Osteoblast (primary cell): ENCODE measurements around the gene IGFBP2. TPM values are rescaled to one million over a fixed set of nuclear protein-coding genes. Genes with fewer than 3 reads are reported as not detected.

Source experiments
- DNase-seq: peaks from one replicate; pipeline ENCODE4 v3.0.0; 2011; ENCODE audit warnings: low spot score, mixed read lengths; ENCODE audit not compliant: insufficient read length; ENCODE audit errors: missing footprints
- H2AFZ ChIP-seq: 2 replicates; pipeline ENCODE4 v1.6.0; 2011; ENCODE audit warnings: mild to moderate bottlenecking, low read length
- H3K27ac ChIP-seq: 2 replicates; pipeline ENCODE4 v1.5.1; 2011; ENCODE audit warnings: mild to moderate bottlenecking, low read depth, low read length, moderate library complexity
- H3K27me3 ChIP-seq: 2 replicates; pipeline ENCODE4 v1.6.0; 2012; ENCODE audit warnings: mild to moderate bottlenecking, control low read depth, inconsistent platforms, low read length, moderate library complexity; ENCODE audit not compliant: insufficient read depth
- H3K36me3 ChIP-seq: 2 replicates; pipeline ENCODE4 v1.5.1; 2011; ENCODE audit warnings: mild to moderate bottlenecking, low read length, control low read depth, moderate library complexity; ENCODE audit not compliant: insufficient read depth
- H3K4me1 ChIP-seq: 2 replicates; pipeline ENCODE4 v1.5.1; 2011; ENCODE audit warnings: mild to moderate bottlenecking, low read length, control low read depth, moderate library complexity; ENCODE audit not compliant: insufficient read depth
- H3K4me2 ChIP-seq: 2 replicates; pipeline ENCODE4 v1.6.0; 2011; ENCODE audit warnings: mild to moderate bottlenecking, low read length; ENCODE audit not compliant: insufficient read depth
- H3K4me3 ChIP-seq: fragments of 200-600 bp; sonication (generic); 3 replicates; pipeline ENCODE4 v1.5.1; 2012; ENCODE audit warnings: mild to moderate bottlenecking, low read length, inconsistent platforms; ENCODE audit not compliant: insufficient read depth
- H3K79me2 ChIP-seq: 2 replicates; pipeline ENCODE4 v1.6.0; 2012; ENCODE audit warnings: mild to moderate bottlenecking, low read length, control low read depth, inconsistent platforms; ENCODE audit not compliant: insufficient read depth
- H3K9me3 ChIP-seq: 2 replicates; pipeline ENCODE4 v1.5.1; 2011; ENCODE audit warnings: low read depth, low read length, control low read depth
- H4K20me1 ChIP-seq: 2 replicates; pipeline ENCODE4 v1.6.0; 2012; ENCODE audit warnings: mild to moderate bottlenecking, low read length, control low read depth; ENCODE audit not compliant: insufficient read depth
- CTCF ChIP-seq: IDR thresholded peaks from 2 replicates; pipeline ENCODE4 v1.5.1; 2011; ENCODE audit warnings: mild to moderate bottlenecking, low read depth, low read length, moderate library complexity; ENCODE audit errors: extremely low read depth
- total RNA-seq: library from RNA; depleted of rRNA; stranded (reverse); fragments of >200 nt; gene quantifications from 2 replicates; pipeline ENCODE4 v1.2.3, GENCODE V29; 2012

IGFBP2 gene
- 6.5 and 11.2 TPM in 2 replicates for total RNA-seq

DNA sequence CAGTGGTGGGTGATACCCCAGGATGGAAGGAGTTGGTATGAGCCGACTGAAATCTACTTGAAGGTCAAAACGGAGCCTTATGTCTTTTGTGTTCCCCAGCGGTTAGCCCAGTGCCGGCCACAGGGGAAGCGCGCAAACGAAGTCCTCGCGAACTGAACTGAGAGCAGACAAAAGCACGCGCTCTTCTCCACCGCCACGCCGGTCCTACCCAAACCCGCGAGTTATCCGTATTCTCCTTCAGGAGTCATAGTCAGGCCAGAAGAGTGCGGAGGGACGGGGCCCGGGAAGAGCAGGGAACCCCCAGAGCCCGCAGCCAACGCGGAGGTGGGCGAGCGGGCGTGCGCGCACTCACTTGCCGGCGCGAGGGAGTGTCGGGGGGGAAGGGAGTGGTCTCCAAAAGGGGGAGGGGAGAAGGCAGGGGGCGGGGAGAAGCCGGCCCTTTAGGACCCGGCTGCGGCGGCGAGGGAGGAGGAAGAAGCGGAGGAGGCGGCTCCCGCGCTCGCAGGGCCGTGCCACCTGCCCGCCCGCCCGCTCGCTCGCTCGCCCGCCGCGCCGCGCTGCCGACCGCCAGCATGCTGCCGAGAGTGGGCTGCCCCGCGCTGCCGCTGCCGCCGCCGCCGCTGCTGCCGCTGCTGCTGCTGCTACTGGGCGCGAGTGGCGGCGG is at the start of gene IGFBP2:
IGFBP2 (plus strand) TSS at position 469 of the 664 bp plus-strand sequence; CDS start at position 573, 104 bp downstream.
- Histone ChIP-seq H3K79me2 (peaks cover 35% of the 10 kb centered on the region), H3K36me3 (peaks cover 7% of the 10 kb centered on the region), H3K4me1 (peaks cover 22% of the 10 kb centered on the region), H3K4me3 (peak within 1 kb of the TSS; percentile 87), H3K9me3 (no peaks in the 10 kb centered on the region), H4K20me1 (peaks cover 4% of the 10 kb centered on the region), H3K27ac (peak within 1 kb of the TSS; percentile 12), H2AFZ (peak within 1 kb of the TSS; percentile 72), H3K4me2 (peak within 1 kb of the TSS; percentile 82), H3K27me3 (peaks cover 23% of the 10 kb centered on the region)
- no peak for TF ChIP-seq CTCF
- DNase-seq: peak; percentile 86

- Histone ChIP-seq H3K36me3 (no peaks in the 10 kb centered on the region), H2AFZ (no peak overlapping the region), H3K27me3 (no peaks in the 10 kb centered on the region), H4K20me1 (no peaks in the 10 kb centered on the region), H3K9me3 (no peaks in the 10 kb centered on the region), H3K4me2 (peak overlapping the region; percentile 51), H3K27ac (peak overlapping the region; percentile 50), H3K79me2 (no peaks in the 10 kb centered on the region), H3K4me3 (no peak overlapping the region), H3K4me1 (peaks cover 17% of the 10 kb centered on the region)
- DNase-seq: no peak
- no peak for TF ChIP-seq CTCF
Measured at GRCh38 chr2:216583606-216584005, 49.6 kb upstream of the IGFBP2 start.

- no peaks in the 10 kb centered on the region for H3K27me3 ChIP-seq
- no peak overlapping the region for H2AFZ ChIP-seq
- H3K36me3 ChIP-seq: no peaks in the 10 kb centered on the region
- H3K4me2 ChIP-seq: no peak overlapping the region
- TF ChIP-seq CTCF: no peak
- no peak overlapping the region for H3K27ac ChIP-seq
- peaks cover 14% of the 10 kb centered on the region for H3K4me1 ChIP-seq
- no peak overlapping the region for H3K4me3 ChIP-seq
- no peak for DNase-seq
- H4K20me1 ChIP-seq: no peaks in the 10 kb centered on the region
- no peaks in the 10 kb centered on the region for H3K79me2 ChIP-seq
- no peaks in the 10 kb centered on the region for H3K9me3 ChIP-seq
Measured at GRCh38 chr2:216584112-216584511, 49.1 kb upstream of the IGFBP2 start.

GRCh38 chr2:216585441-216585840 is 47.8 kb upstream of the IGFBP2 start:
- H3K79me2 ChIP-seq: no peaks in the 10 kb centered on the region
- no peaks in the 10 kb centered on the region for H3K27me3 ChIP-seq
- no peak overlapping the region for H3K4me2 ChIP-seq
- no peaks in the 10 kb centered on the region for H4K20me1 ChIP-seq
- no peak overlapping the region for H2AFZ ChIP-seq
- no peaks in the 10 kb centered on the region for H3K9me3 ChIP-seq
- H3K27ac ChIP-seq: no peak overlapping the region
- no peak for TF ChIP-seq CTCF
- no peak for DNase-seq
- H3K4me1 ChIP-seq: peaks cover 14% of the 10 kb centered on the region
- H3K36me3 ChIP-seq: no peaks in the 10 kb centered on the region
- no peak overlapping the region for H3K4me3 ChIP-seq
